CD4-positive, CD25-positive, alpha-beta regulatory T cell (primary cell): Measurements from ENCODE around the gene PUM1. TPM values are rescaled to one million over a fixed set of nuclear protein-coding genes. Genes with fewer than 3 reads are reported as not detected.
A peak's percentile ranks its signal among the peaks of the same experiment; 100 is the strongest.

Source experiments
- ATAC-seq, 2 donors: fragments of 150-1000 bp; cut with Tn5 transposase; one replicate each; pipeline ENCODE4 v1.10.0; 2021; ENCODE audit warnings: low read depth in 2 of 2, moderate number of reproducible peaks in 2 of 2, moderate library complexity in 1 of 2
- DNase-seq, 3 donors: peaks; one replicate each; pipeline versions ENCODE4 v3.0.0 to v3.0.0-alpha.2; 2012 to 2022; ENCODE audit warnings: mixed read lengths in 1 of 3
- H3K27ac ChIP-seq: one replicate; pipeline ENCODE4 v1.7.0; 2013; ENCODE audit warnings: mild to moderate bottlenecking, low read length; ENCODE audit not compliant: insufficient read depth, poor library complexity, severe bottlenecking
- H3K27me3 ChIP-seq: one replicate; pipeline ENCODE4 v1.7.0; 2013; ENCODE audit warnings: low read length; ENCODE audit not compliant: control insufficient read depth, insufficient read depth
- H3K36me3 ChIP-seq: one replicate; pipeline ENCODE4 v1.7.0; 2013; ENCODE audit warnings: mild to moderate bottlenecking, low read length, moderate library complexity; ENCODE audit not compliant: control insufficient read depth, insufficient read depth
- H3K4me1 ChIP-seq: 2 replicates; pipeline ENCODE4 v1.7.0; 2013; ENCODE audit warnings: mild to moderate bottlenecking, low read length; ENCODE audit not compliant: insufficient read depth, control insufficient read depth, poor library complexity, severe bottlenecking
- H3K4me3 ChIP-seq: one replicate; pipeline ENCODE4 v1.7.0; 2013; ENCODE audit warnings: low read depth, mild to moderate bottlenecking, low read length, moderate library complexity
- H3K9me3 ChIP-seq, 2 experiments: 1 replicate in 1 of 2; 2 replicates in 1 of 2; pipeline ENCODE4 v1.7.0; 2013; ENCODE audit warnings: low read length in 2 of 2, mild to moderate bottlenecking in 1 of 2, moderate library complexity in 1 of 2; ENCODE audit not compliant: control insufficient read depth in 2 of 2
- H3K27ac Mint-ChIP-seq, 3 donors: one replicate each; pipeline ENCODE4 v1.8.0; 2020 to 2022; ENCODE audit warnings: mild to moderate bottlenecking in 3 of 3, mixed read lengths in 3 of 3, moderate library complexity in 2 of 3
- H3K27me3 Mint-ChIP-seq: one replicate; pipeline ENCODE4 v1.8.0; 2022; ENCODE audit warnings: mild to moderate bottlenecking, mixed read lengths
- H3K36me3 Mint-ChIP-seq: one replicate; pipeline ENCODE4 v1.8.0; 2020; ENCODE audit warnings: mixed read lengths
- H3K4me1 Mint-ChIP-seq, 4 donors: one replicate each; pipeline ENCODE4 v1.8.0; 2020 to 2022; ENCODE audit warnings: mixed read lengths in 4 of 4, mild to moderate bottlenecking in 1 of 4
- H3K4me3 Mint-ChIP-seq, 4 donors: one replicate each; pipeline ENCODE4 v1.8.0; 2020 to 2022; ENCODE audit warnings: mild to moderate bottlenecking in 4 of 4, mixed read lengths in 4 of 4, moderate library complexity in 3 of 4
- H3K9me3 Mint-ChIP-seq, 7 donors: one replicate each; pipeline ENCODE4 v1.8.0; 2020 to 2022; ENCODE audit warnings: mixed read lengths in 7 of 7, mild to moderate bottlenecking in 3 of 7, moderate library complexity in 2 of 7
- polyA plus RNA-seq, 4 donors: library from polyadenylated mRNA; unstranded; fragments of 300-500 nt; fragmentation: Illumina TruSeq; gene quantifications; one replicate each; pipeline ENCODE4 v1.2.3, GENCODE V29; 2021
- total RNA-seq: library from RNA; stranded (reverse); gene quantifications from one replicate; pipeline ENCODE4 v1.2.3, GENCODE V29; 2022

Gene PUM1
- total and polyA plus RNA-seq, 5 donors from 2014 or later = 108 to 283 (median 136) TPM

- H3K27me3 ChIP-seq = no peaks in the 10 kb centered on the region
- Mint-ChIP-seq H3K9me3 (no peaks in the 10 kb centered on the region), H3K4me1 (peaks cover 0 to 6% (median 6%) of the 10 kb centered on the region in 4 donors), H3K27ac (peak overlapping the region in 1 of 3 donors; percentile 35), H3K4me3 (no peak overlapping the region), H3K27me3 (no peaks in the 10 kb centered on the region), H3K36me3 (no peaks in the 10 kb centered on the region)
- no peaks in the 10 kb centered on the region for H3K36me3 ChIP-seq
- no peak for DNase-seq
- H3K4me3 ChIP-seq = no peak overlapping the region
- H3K9me3 ChIP-seq = no peaks in the 10 kb centered on the region
- no peak overlapping the region for H3K27ac ChIP-seq
- no peak for ATAC-seq
- no peaks in the 10 kb centered on the region for H3K4me1 ChIP-seq
Observed at GRCh38 chr1:31073044-31073443, 7.5 kb upstream of the PUM1 start.

DNA sequence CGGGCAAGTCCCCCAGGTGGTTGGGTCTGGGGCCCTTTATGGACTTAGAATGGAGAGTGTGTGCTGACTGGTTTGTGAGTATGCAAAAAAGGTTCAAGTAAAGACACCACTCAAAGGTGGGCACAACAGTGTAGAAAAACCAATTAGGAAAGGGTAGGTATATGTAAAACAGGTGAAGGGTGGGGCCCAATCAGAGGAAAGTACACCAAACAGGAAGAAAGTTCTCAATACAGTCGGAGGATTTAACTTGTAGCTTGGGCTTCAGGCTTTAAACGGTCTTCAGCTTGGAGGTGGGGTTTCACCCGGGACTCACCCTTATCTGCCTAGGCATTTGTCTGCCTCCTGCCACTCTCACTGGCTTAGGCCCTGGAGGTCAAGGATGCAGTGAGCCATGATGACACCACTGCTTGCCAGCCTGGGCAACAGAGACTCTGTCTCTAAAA, 6.8 kb upstream of the PUM1 start:
- Mint-ChIP-seq H3K9me3 (no peaks in the 10 kb centered on the region), H3K4me3 (no peak overlapping the region), H3K27me3 (no peaks in the 10 kb centered on the region), H3K4me1 (peaks cover 0 to 6% (median 6%) of the 10 kb centered on the region in 4 donors), H3K36me3 (no peaks in the 10 kb centered on the region), H3K27ac (peak overlapping the region in 1 of 3 donors; percentile 27)
- Histone ChIP-seq H3K27me3 (no peaks in the 10 kb centered on the region), H3K36me3 (no peaks in the 10 kb centered on the region), H3K4me3 (no peak overlapping the region), H3K27ac (no peak overlapping the region), H3K9me3 (no peaks in the 10 kb centered on the region), H3K4me1 (no peaks in the 10 kb centered on the region)
- ATAC-seq (peak in 1 of 2 donors; percentile 39), DNase-seq (peak in 1 of 3 donors; percentile 35)

GRCh38 chr1:31069392-31069791, 3.9 kb upstream of the PUM1 start:
- H3K4me3 ChIP-seq = no peak overlapping the region
- no peaks in the 10 kb centered on the region for H3K27me3 Mint-ChIP-seq
- H3K4me1 Mint-ChIP-seq = peaks cover 0 to 12% (median 10%) of the 10 kb centered on the region in 4 donors
- peaks cover 4% of the 10 kb centered on the region for H3K36me3 Mint-ChIP-seq
- no peaks in the 10 kb centered on the region for H3K27me3 ChIP-seq
- peaks cover 12% of the 10 kb centered on the region for H3K4me1 ChIP-seq
- H3K9me3 ChIP-seq = no peaks in the 10 kb centered on the region
- no peak overlapping the region for H3K27ac ChIP-seq
- peaks cover 0 to 2% (median 0%) of the 10 kb centered on the region in 7 donors for H3K9me3 Mint-ChIP-seq
- H3K27ac Mint-ChIP-seq = no peak overlapping the region
- H3K4me3 Mint-ChIP-seq = no peak overlapping the region
- DNase-seq = no peak
- ATAC-seq = no peak
- no peaks in the 10 kb centered on the region for H3K36me3 ChIP-seq

DNA sequence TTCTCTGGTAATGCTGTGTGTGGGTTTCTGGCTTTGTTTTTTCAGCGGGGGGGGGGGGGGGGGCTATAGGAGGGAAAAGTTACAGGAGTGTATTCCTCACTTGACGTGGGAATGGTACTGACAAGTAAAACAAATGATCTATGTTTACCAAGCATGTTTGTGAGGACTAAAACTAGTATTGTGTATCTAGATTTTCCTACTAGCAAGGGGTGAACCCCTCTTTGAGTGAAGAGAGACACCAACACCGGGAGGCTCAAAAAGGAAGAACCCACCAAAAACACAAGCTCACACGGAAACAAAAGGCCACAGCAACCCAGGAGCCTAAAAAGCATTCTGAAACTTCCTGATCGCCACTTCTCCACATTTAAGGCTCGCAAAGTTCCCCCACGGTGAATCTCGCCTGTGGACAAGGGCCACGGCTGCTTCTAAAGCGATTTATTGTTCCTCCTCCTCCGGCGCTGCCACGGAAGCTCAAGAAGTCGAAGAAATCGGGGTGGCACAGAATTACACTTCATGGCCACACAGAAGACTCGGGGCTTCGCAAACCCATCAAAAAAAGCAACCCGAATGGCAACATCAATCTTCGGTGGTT, 703 bp downstream of the PUM1 start:
- peaks cover 16 to 35% (median 25%) of the 10 kb centered on the region in 4 donors for H3K4me1 Mint-ChIP-seq
- Histone ChIP-seq H3K27ac (peak overlapping the region; percentile 93), H3K4me1 (peaks cover 53% of the 10 kb centered on the region), H3K4me3 (peak overlapping the region; percentile 98), H3K36me3 (no peaks in the 10 kb centered on the region), H3K27me3 (no peaks in the 10 kb centered on the region), H3K9me3 (no peaks in the 10 kb centered on the region)
- peaks cover 0 to 2% (median 0%) of the 10 kb centered on the region in 7 donors for H3K9me3 Mint-ChIP-seq
- no peaks in the 10 kb centered on the region for H3K27me3 Mint-ChIP-seq
- ATAC-seq (peak; percentile 1 to 2), DNase-seq (no peak)
- H3K27ac Mint-ChIP-seq = peak overlapping the region; percentile 98 to 99 (median 98)
- H3K36me3 Mint-ChIP-seq = peaks cover 7% of the 10 kb centered on the region
- H3K4me3 Mint-ChIP-seq = peak overlapping the region; percentile 99 to 100 (median 100)

GRCh38 chr1:31064111-31064717, 1.3 kb downstream of the PUM1 start:
- no peaks in the 10 kb centered on the region for H3K9me3 ChIP-seq
- Mint-ChIP-seq H3K4me1 (peaks cover 16 to 41% (median 28%) of the 10 kb centered on the region in 4 donors), H3K9me3 (peaks cover 0 to 2% (median 0%) of the 10 kb centered on the region in 7 donors), H3K36me3 (peaks cover 8% of the 10 kb centered on the region), H3K4me3 (peak overlapping the region; percentile 99 to 100 (median 100)), H3K27ac (peak overlapping the region; percentile 94 to 98 (median 98)), H3K27me3 (no peaks in the 10 kb centered on the region)
- peak overlapping the region; percentile 93 for H3K27ac ChIP-seq
- peaks cover 59% of the 10 kb centered on the region for H3K4me1 ChIP-seq
- H3K36me3 ChIP-seq = peaks cover 3% of the 10 kb centered on the region
- H3K27me3 ChIP-seq = no peaks in the 10 kb centered on the region
- peak overlapping the region; percentile 98 for H3K4me3 ChIP-seq
- ATAC-seq (no peak), DNase-seq (peak in 1 of 3 donors; percentile 9)

GRCh38 chr1:31063631-31064030, 1.9 kb downstream of the PUM1 start:
- H3K4me3 ChIP-seq = peak overlapping the region; percentile 98
- DNase-seq (peak in 2 of 3 donors; percentile 22 to 50), ATAC-seq (no peak)
- Mint-ChIP-seq H3K27ac (peak overlapping the region; percentile 60 to 98 (median 98)), H3K4me3 (peak overlapping the region; percentile 99 to 100 (median 100)), H3K36me3 (peaks cover 14% of the 10 kb centered on the region), H3K27me3 (no peaks in the 10 kb centered on the region), H3K9me3 (peaks cover 0 to 2% (median 0%) of the 10 kb centered on the region in 7 donors), H3K4me1 (peaks cover 16 to 47% (median 34%) of the 10 kb centered on the region in 4 donors)
- H3K27ac ChIP-seq = peak overlapping the region; percentile 93
- H3K36me3 ChIP-seq = peaks cover 8% of the 10 kb centered on the region
- H3K9me3 ChIP-seq = no peaks in the 10 kb centered on the region
- H3K4me1 ChIP-seq = peaks cover 65% of the 10 kb centered on the region
- no peaks in the 10 kb centered on the region for H3K27me3 ChIP-seq

DNA sequence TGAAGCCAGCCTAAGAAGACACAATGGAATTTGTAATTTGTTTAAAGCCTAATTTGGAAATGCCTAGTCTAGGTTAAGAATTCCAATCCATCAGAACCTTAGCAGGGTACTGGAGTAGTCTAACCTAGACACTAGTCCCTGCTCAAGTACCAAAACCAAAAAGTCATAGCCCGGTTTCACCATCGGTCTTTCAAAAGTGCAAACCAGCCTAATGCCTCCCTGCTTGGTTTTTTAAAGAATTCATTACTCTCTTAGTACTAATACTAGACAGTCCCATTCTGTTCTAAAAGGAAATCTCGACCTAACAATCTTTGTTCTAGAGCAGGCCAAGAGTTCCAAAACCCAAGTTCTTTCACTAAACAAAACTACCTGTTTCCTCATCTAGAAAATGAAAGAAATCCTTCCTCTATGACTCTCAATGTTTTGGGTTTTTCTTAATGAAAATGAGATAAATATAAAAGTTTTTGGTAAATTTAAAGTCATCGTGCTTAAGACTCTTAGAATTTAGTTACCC, 2.6 kb downstream of the PUM1 start:
- Histone ChIP-seq H3K4me3 (peak overlapping the region; percentile 98), H3K27me3 (no peaks in the 10 kb centered on the region), H3K36me3 (peaks cover 9% of the 10 kb centered on the region), H3K9me3 (no peaks in the 10 kb centered on the region), H3K4me1 (peaks cover 72% of the 10 kb centered on the region), H3K27ac (peak overlapping the region; percentile 93)
- ATAC-seq (no peak), DNase-seq (peak in 1 of 3 donors; percentile 19)
- Mint-ChIP-seq H3K9me3 (peaks cover 0 to 2% (median 0%) of the 10 kb centered on the region in 7 donors), H3K4me3 (peak overlapping the region; percentile 99 to 100 (median 100)), H3K27me3 (no peaks in the 10 kb centered on the region), H3K36me3 (peaks cover 21% of the 10 kb centered on the region), H3K4me1 (peaks cover 20 to 54% (median 39%) of the 10 kb centered on the region in 4 donors), H3K27ac (peak overlapping the region; percentile 89 to 98 (median 98))
